Activated CD8-positive, alpha-beta T cell treated with anti-CD3 and anti-CD28 coated beads for 36 hours (primary cell): Measurements from ENCODE around the gene MOV10L1. TPM values are rescaled to one million over a fixed set of nuclear protein-coding genes. Genes with fewer than 3 reads are reported as not detected.

Experiments
- ATAC-seq: fragments of 200-7000 bp; cut with Tn5 transposase; one replicate; pipeline ENCODE4 v1.10.0; 2021; ENCODE audit warnings: mild to moderate bottlenecking, moderate library complexity
- CTCF ChIA-PET: fragments of 350-600 bp; sonication (Branson Sonifier 250); formaldehyde crosslinking; loops from one replicate; lab custom pipeline; 2021; ENCODE audit warnings: antibody characterized with exemption; lab: Charles Lee
- POLR2A ChIA-PET: fragments of 350-600 bp; sonication (Branson Sonifier 250); formaldehyde crosslinking; loops from one replicate; lab custom pipeline; 2021; ENCODE audit warnings: antibody characterized with exemption; lab: Charles Lee
- DNase-seq: peaks from one replicate; pipeline ENCODE4 v3.0.0-alpha.2; 2020
- H3K27ac Mint-ChIP-seq: one replicate; pipeline ENCODE4 v1.8.0; 2021; ENCODE audit warnings: mild to moderate bottlenecking, mixed read lengths
- H3K27me3 Mint-ChIP-seq: one replicate; pipeline ENCODE4 v1.8.0; 2021; ENCODE audit warnings: mixed read lengths
- H3K36me3 Mint-ChIP-seq: one replicate; pipeline ENCODE4 v1.8.0; 2021; ENCODE audit warnings: low read depth, mixed read lengths
- H3K4me1 Mint-ChIP-seq: one replicate; pipeline ENCODE4 v1.8.0; 2021; ENCODE audit warnings: low read depth, mixed read lengths
- H3K4me3 Mint-ChIP-seq: one replicate; pipeline ENCODE4 v1.8.0; 2021; ENCODE audit warnings: mild to moderate bottlenecking, moderate library complexity, mixed read lengths
- H3K9me3 Mint-ChIP-seq: one replicate; pipeline ENCODE4 v1.8.0; 2021; ENCODE audit warnings: mixed read lengths
- CTCF ChIP-seq: fragments of 200-600 bp; IDR thresholded peaks from one replicate; pipeline ENCODE4 v1.8.0; 2022; ENCODE audit warnings: antibody characterized with exemption, mild to moderate bottlenecking
- intact Hi-C: fragments of 100-400 bp; cut with micrococcal nuclease; formaldehyde crosslinking; loops from one replicate; pipeline ENCODE4 v1.10.0; 2022
- total RNA-seq, 2 experiments: library from RNA; stranded (reverse); gene quantifications; one replicate each; pipeline ENCODE4 v1.2.3, GENCODE V29; 2021

The MOV10L1 gene
- total RNA-seq, 2 experiments from 2014 or later, result 0.34 TPM; not detected in 1

DNA sequence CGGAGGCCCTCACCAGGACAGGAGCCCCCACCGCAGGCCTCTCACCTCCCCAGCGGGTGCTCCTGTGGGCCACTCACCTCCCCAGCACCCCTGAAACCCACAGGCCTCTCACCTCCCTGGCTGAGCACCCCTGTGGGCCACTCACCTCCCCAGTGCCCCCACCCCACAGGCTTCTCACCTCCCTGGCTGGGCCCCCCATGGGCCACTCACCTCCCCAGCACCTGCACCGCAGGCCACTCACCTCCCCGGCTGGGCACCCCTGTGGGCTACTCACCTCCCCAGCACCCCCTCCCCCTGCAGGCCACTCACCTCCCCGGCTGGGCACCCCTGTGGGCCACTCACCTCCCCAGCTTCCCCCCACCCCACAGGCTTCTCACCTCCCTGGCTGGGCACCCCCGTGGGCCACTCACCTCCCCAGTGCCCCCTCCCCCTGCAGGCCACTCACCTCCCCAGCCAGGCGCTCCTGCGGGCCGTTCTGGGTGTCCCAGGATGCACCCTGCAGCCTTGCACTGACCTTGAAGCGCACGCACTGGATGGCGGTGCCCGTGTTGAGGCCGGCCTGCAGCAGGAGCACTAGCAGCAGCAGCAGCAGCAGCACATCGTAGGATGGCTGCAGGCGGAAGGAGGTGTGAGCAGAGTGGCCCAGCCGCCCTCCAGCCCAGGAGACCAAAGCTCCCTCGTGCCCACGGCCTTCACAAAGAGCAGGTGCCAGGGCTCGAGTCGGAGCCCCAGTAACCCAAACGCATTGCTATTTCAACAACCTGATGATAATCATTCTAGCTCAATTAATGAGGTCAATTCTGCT, 26.0 kb upstream of the MOV10L1 start:
- Mint-ChIP-seq H3K4me1 (no peaks in the 10 kb centered on the region), H3K9me3 (no peaks in the 10 kb centered on the region), H3K27ac (no peak overlapping the region), H3K4me3 (no peak overlapping the region), H3K36me3 (no peaks in the 10 kb centered on the region), H3K27me3 (peaks cover 10% of the 10 kb centered on the region)
- CTCF ChIA-PET, result interaction anchor here (0.6 to 1.6 kb wide), 2 partner anchors 29 to 33 kb away, joined by 4 to 5 read pairs; no protein-coding TSS in a partner anchor
- ATAC-seq (no peak), DNase-seq (no peak)
- POLR2A ChIA-PET, result no interaction called here
- no peak for TF ChIP-seq CTCF
- intact Hi-C loops, result no loop called here

DNA sequence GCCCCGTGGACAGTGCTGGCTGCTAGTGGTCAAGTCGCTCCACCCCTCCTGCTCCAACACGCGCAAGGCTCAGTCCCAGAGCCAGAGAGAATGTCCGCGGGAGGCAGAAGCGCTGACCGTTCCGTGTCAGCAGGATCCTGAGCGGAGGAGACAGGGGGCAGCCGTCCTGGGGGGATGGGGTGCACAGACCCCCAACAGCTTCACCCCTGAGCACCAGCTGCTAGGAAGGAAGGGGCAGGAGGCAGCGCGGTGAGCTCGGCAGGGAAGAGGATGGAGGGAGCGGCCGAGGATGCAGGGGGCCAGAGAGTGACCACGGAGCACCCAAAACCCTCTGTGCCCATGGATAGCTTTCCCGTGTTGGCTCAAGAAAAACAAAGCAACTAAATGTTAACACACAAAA, 25.4 kb upstream of the MOV10L1 start:
- H3K36me3 Mint-ChIP-seq, result no peaks in the 10 kb centered on the region
- H3K9me3 Mint-ChIP-seq, result no peaks in the 10 kb centered on the region
- H3K27me3 Mint-ChIP-seq, result peaks cover 7% of the 10 kb centered on the region
- no peaks in the 10 kb centered on the region for H3K4me1 Mint-ChIP-seq
- intact Hi-C loops, result no loop called here
- no peak overlapping the region for H3K4me3 Mint-ChIP-seq
- ATAC-seq, result no peak
- no peak for TF ChIP-seq CTCF
- H3K27ac Mint-ChIP-seq, result no peak overlapping the region
- no peak for DNase-seq
- POLR2A ChIA-PET, result no interaction called here
- CTCF ChIA-PET, result interaction anchor here (0.6 to 1.6 kb wide), 2 partner anchors 29 to 34 kb away, joined by 4 to 5 read pairs; no protein-coding TSS in a partner anchor

- no peak overlapping the region for H3K4me3 Mint-ChIP-seq
- DNase-seq, result no peak
- H3K27ac Mint-ChIP-seq, result no peak overlapping the region
- CTCF ChIA-PET, result interaction anchor here (0.8 kb wide), 1 partner anchor 10 kb away, joined by 3 read pairs; no protein-coding TSS in a partner anchor
- POLR2A ChIA-PET, result interaction anchor here (0.6 to 0.7 kb wide), 2 partner anchors 37 to 387 kb away, joined by 3 to 5 read pairs; no protein-coding TSS in a partner anchor
- no peaks in the 10 kb centered on the region for H3K27me3 Mint-ChIP-seq
- no peaks in the 10 kb centered on the region for H3K9me3 Mint-ChIP-seq
- no peaks in the 10 kb centered on the region for H3K36me3 Mint-ChIP-seq
- no peak for TF ChIP-seq CTCF
- ATAC-seq, result no peak
- intact Hi-C loops, result no loop called here
- no peaks in the 10 kb centered on the region for H3K4me1 Mint-ChIP-seq
Observed at GRCh38 chr22:50067244-50067643, 22.6 kb upstream of the MOV10L1 start.

DNA sequence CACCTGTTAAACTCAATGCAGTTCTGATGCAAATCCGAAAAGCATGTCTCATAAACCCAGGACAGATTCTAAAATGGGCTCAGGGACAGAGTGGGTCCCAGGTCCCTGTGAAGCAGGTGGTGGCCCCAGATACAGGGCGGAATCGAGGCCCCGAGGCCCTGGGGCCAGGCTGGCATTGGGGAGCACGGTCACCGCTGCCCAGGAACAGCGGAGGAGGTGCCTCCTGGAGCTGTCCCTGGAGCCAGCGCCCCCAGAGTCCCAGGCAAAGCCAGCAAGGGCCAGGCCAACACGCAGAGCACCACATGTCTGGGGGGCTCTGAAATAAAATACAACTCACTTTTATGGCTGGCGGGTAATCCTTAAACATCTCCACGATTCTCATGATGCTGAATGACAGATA, 21.7 kb upstream of the MOV10L1 start:
- CTCF ChIA-PET, result interaction anchor here (0.8 kb wide), 1 partner anchor 11 kb away, joined by 3 read pairs; no protein-coding TSS in a partner anchor
- POLR2A ChIA-PET, result no interaction called here

More for the DNA sequence above, 21.7 kb upstream of the MOV10L1 start:
- ATAC-seq (no peak), DNase-seq (no peak)
- Mint-ChIP-seq H3K4me1 (no peaks in the 10 kb centered on the region), H3K4me3 (no peak overlapping the region), H3K27ac (no peak overlapping the region), H3K36me3 (no peaks in the 10 kb centered on the region), H3K27me3 (no peaks in the 10 kb centered on the region), H3K9me3 (no peaks in the 10 kb centered on the region)
- intact Hi-C loops, result no loop called here
- TF ChIP-seq CTCF, result no peak
